ENCODE results near the gene ELN. TPM values are rescaled to one million over a fixed set of nuclear protein-coding genes. Genes with fewer than 3 reads are reported as not detected.

Gene ELN
- total and polyA plus RNA-seq, 8 donors, result 202 to 673 (median 229) TPM

- Histone ChIP-seq H3K4me3 (no peak overlapping the region), H3K36me3 (no peaks in the 10 kb centered on the region), H3K4me1 (no peaks in the 10 kb centered on the region), H3K9me3 (no peaks in the 10 kb centered on the region), H3K27ac (no peak overlapping the region), H3K27me3 (no peaks in the 10 kb centered on the region)
- ATAC-seq (no peak), DNase-seq (peak in 1 of 4 donors; percentile 8)
- TF ChIP-seq CTCF (IDR thresholded peaks at IDR 0.05), result no peak
- intact Hi-C loops (cut with DNase I), result no loop called here
Measured at GRCh38 chr7:73987298-73987697, 40.7 kb upstream of the ELN start.

GRCh38 chr7:73988197-73988596 is 39.8 kb upstream of the ELN start:
- Histone ChIP-seq H3K27me3 (no peaks in the 10 kb centered on the region), H3K4me1 (no peaks in the 10 kb centered on the region), H3K4me3 (no peak overlapping the region), H3K27ac (no peak overlapping the region), H3K9me3 (no peaks in the 10 kb centered on the region), H3K36me3 (no peaks in the 10 kb centered on the region)
- DNase-seq (peak in 1 of 4 donors; percentile 33), ATAC-seq (no peak)
- intact Hi-C loops (cut with DNase I), result no loop called here
- TF ChIP-seq CTCF (IDR thresholded peaks at IDR 0.05), result no peak

GRCh38 chr7:73991522-73992100 is 36.4 kb upstream of the ELN start:
- H3K9me3 ChIP-seq, result peaks cover 0 to 22% of the 10 kb centered on the region in 2 donors
- no peak overlapping the region for H3K4me3 ChIP-seq
- no peak for DNase-seq
- H3K27me3 ChIP-seq, result no peaks in the 10 kb centered on the region
- no peaks in the 10 kb centered on the region for H3K36me3 ChIP-seq
- no peak for TF ChIP-seq CTCF (IDR thresholded peaks at IDR 0.05)
- peak overlapping the region in 1 of 2 donors; percentile 36 for H3K27ac ChIP-seq
- H3K4me1 ChIP-seq, result no peaks in the 10 kb centered on the region
- peak; percentile 30 for ATAC-seq
- intact Hi-C loops (cut with DNase I), result no loop called here

GRCh38 chr7:73992101-73992562 is 35.8 kb upstream of the ELN start:
- Histone ChIP-seq H3K27ac (peak overlapping the region in 1 of 2 donors; percentile 36), H3K27me3 (no peaks in the 10 kb centered on the region), H3K36me3 (no peaks in the 10 kb centered on the region), H3K9me3 (peaks cover 0 to 22% of the 10 kb centered on the region in 2 donors), H3K4me1 (no peaks in the 10 kb centered on the region), H3K4me3 (no peak overlapping the region)
- no peak for TF ChIP-seq CTCF (IDR thresholded peaks at IDR 0.05)
- ATAC-seq, result peak; percentile 77
- DNase-seq, result peak in 1 of 4 donors; percentile 59
- intact Hi-C loops (cut with DNase I), result no loop called here

GRCh38 chr7:73994023-73994422 is 34.0 kb upstream of the ELN start:
- no peak for TF ChIP-seq CTCF (IDR thresholded peaks at IDR 0.05)
- Histone ChIP-seq H3K27ac (no peak overlapping the region), H3K4me3 (no peak overlapping the region), H3K4me1 (no peaks in the 10 kb centered on the region), H3K9me3 (peaks cover 0 to 22% of the 10 kb centered on the region in 2 donors), H3K36me3 (no peaks in the 10 kb centered on the region), H3K27me3 (no peaks in the 10 kb centered on the region)
- intact Hi-C loops (cut with DNase I), result no loop called here
- ATAC-seq, result no peak
- no peak for DNase-seq
